IPS-15b (cell line): ENCODE measurements around the gene OR5B17.

Experiments
- H3K27me3 ChIP-seq: one replicate; pipeline ENCODE4 v1.6.1; 2013; ENCODE audit warnings: low read length; ENCODE audit not compliant: control insufficient read depth, insufficient read depth
- H3K36me3 ChIP-seq: one replicate; pipeline ENCODE4 v1.6.1; 2013; ENCODE audit warnings: low read length; ENCODE audit not compliant: control insufficient read depth, insufficient read depth
- H3K4me1 ChIP-seq: one replicate; pipeline ENCODE4 v1.6.1; 2013; ENCODE audit warnings: mild to moderate bottlenecking, low read length; ENCODE audit not compliant: control insufficient read depth, insufficient read depth
- H3K4me3 ChIP-seq: one replicate; pipeline ENCODE4 v1.5.1; 2013; ENCODE audit warnings: low read depth, low read length
- H3K9ac ChIP-seq: one replicate; pipeline ENCODE4 v1.6.1; 2013; ENCODE audit warnings: low read depth, mild to moderate bottlenecking, low read length
- H3K9me3 ChIP-seq: one replicate; pipeline ENCODE4 v1.6.1; 2013; ENCODE audit warnings: mild to moderate bottlenecking, low read length; ENCODE audit not compliant: control insufficient read depth, insufficient read depth

OR5B17 gene

GRCh38 chr11:58318532-58318931 is 40.3 kb downstream of the OR5B17 start:
- Histone ChIP-seq H3K36me3 (no peaks in the 10 kb centered on the region), H3K9me3 (no peaks in the 10 kb centered on the region), H3K4me1 (no peaks in the 10 kb centered on the region), H3K4me3 (no peak overlapping the region), H3K27me3 (no peaks in the 10 kb centered on the region), H3K9ac (no peak overlapping the region)

- H3K4me1 ChIP-seq: no peaks in the 10 kb centered on the region
- no peak overlapping the region for H3K9ac ChIP-seq
- H3K27me3 ChIP-seq: no peaks in the 10 kb centered on the region
- H3K9me3 ChIP-seq: no peaks in the 10 kb centered on the region
- no peak overlapping the region for H3K4me3 ChIP-seq
- H3K36me3 ChIP-seq: no peaks in the 10 kb centered on the region
These were observed 42.7 kb downstream of the OR5B17 start for GRCh38 chr11:58316142-58316541.
